H1 (cell line): Measurements from ENCODE around the gene UBE2O. TPM values are rescaled to one million over a fixed set of nuclear protein-coding genes. Genes with fewer than 3 reads are reported as not detected.

Experiments
- CHD7 ChIP-seq: fragments of 300-600 bp; sonication (generic); IDR thresholded peaks from 2 replicates; pipeline ENCODE4 v1.7.1; 2012; ENCODE audit warnings: low read length, moderate library complexity, mild to moderate bottlenecking, inconsistent platforms; ENCODE audit not compliant: insufficient replicate concordance
- EP300 ChIP-seq, 2 experiments: IDR thresholded peaks; 1 replicate in 1 of 2; 2 replicates in 1 of 2; pipeline ENCODE4 v1.6.1; 2011 to 2012; ENCODE audit warnings: low read depth in 2 of 2, low read length in 2 of 2, mild to moderate bottlenecking in 2 of 2, borderline replicate concordance in 1 of 2, inconsistent platforms in 1 of 2, moderate library complexity in 1 of 2
- KDM4A ChIP-seq: IDR thresholded peaks from one replicate; pipeline ENCODE4 v1.7.1; 2012; ENCODE audit warnings: low read depth, mild to moderate bottlenecking, moderate library complexity, low read length, inconsistent platforms; ENCODE audit not compliant: severe bottlenecking
- MAX ChIP-seq: IDR thresholded peaks from 2 replicates; pipeline ENCODE4 v1.6.1; 2012; ENCODE audit warnings: inconsistent platforms
- POLR2A ChIP-seq, 2 experiments: IDR thresholded peaks; 1 replicate in 1 of 2; 2 replicates in 1 of 2; pipeline ENCODE4 v1.6.1; 2011; ENCODE audit warnings: low read depth in 2 of 2, low read length in 2 of 2, mild to moderate bottlenecking in 2 of 2; ENCODE audit errors: control extremely low read depth in 1 of 2
- POU5F1 ChIP-seq: IDR thresholded peaks from 2 replicates; pipeline ENCODE4 v1.6.1; 2011; ENCODE audit warnings: low read depth, mild to moderate bottlenecking, low read length, moderate library complexity
- SAP30 ChIP-seq: fragments of 300-600 bp; sonication (generic); IDR thresholded peaks from 2 replicates; pipeline ENCODE4 v1.7.1; 2012; ENCODE audit warnings: low read length, moderate library complexity, mild to moderate bottlenecking, inconsistent platforms; ENCODE audit not compliant: insufficient read depth, insufficient replicate concordance
- SIN3A ChIP-seq, 2 experiments: IDR thresholded peaks in 1 of 2; conservative IDR thresholded peaks in 1 of 2; 2 replicates each; pipeline ENCODE4 v1.6.1; 2011 to 2012; ENCODE audit warnings: low read length in 2 of 2, improper control_type of control experiment in 1 of 2, low read depth in 1 of 2, mild to moderate bottlenecking in 1 of 2
- SP1 ChIP-seq: IDR thresholded peaks from 2 replicates; pipeline ENCODE4 v1.6.1; 2011; ENCODE audit warnings: low read depth, low read length
- polyA plus RNA-seq, 7 experiments: library from polyadenylated mRNA; depleted of rRNA in 3 of 7; stranded (reverse) in 5 of 7; unstranded in 2 of 7; fragments of >200 nt in 5 of 7; fragments of 200-250 nt in 2 of 7; gene quantifications; 1 replicate in 5 of 7; 2 replicates in 1 of 7; 4 replicates in 1 of 7; pipeline versions ENCODE4 v1.2.1 to v1.2.3, GENCODE V29; 2011 to 2013; ENCODE audit warnings: missing spikeins in 2 of 7, mixed read lengths in 2 of 7
- total RNA-seq: library from RNA; stranded (reverse); fragmentation: NEBNext Ultra II Directional; extraction: Animal tissue kit (Norgen Biotek cat#: 25700); gene quantifications from 2 replicates; pipeline ENCODE4 v1.2.1, GENCODE V29; 2021

The UBE2O gene
- total and polyA plus RNA-seq, 2 of the 8 experiments (the other 6 are each of a cell fraction or from before 2014, with no cell fraction given) = 24.4 to 63.0 TPM

- no peak for TF ChIP-seq CHD7
- no peak for TF ChIP-seq KDM4A
- TF ChIP-seq POLR2A (IDR thresholded peaks at IDR 0.05; ENCODE audit: control extremely low read depth in 1 of 2, low read depth in 2 of 2, low read length in 2 of 2) = no peak
- no peak for TF ChIP-seq POU5F1
- TF ChIP-seq EP300 (IDR thresholded peaks at IDR 0.05; ENCODE audit: borderline replicate concordance in 1 of 2, low read depth in 2 of 2, low read length in 2 of 2) = no peak
- no peak for TF ChIP-seq MAX
- no peak for TF ChIP-seq SAP30
- TF ChIP-seq SP1 = no peak
- no peak for TF ChIP-seq SIN3A (conservative IDR thresholded peaks at IDR 0.05 in 1 of 2, IDR thresholded peaks at IDR 0.05 in 1 of 2; ENCODE audit: low read depth in 1 of 2, low read length in 2 of 2)
Observed at GRCh38 chr17:76495663-76496400, 42.9 kb upstream of the UBE2O start (continued).
